GM18517 (cell line): Measurements from ENCODE around the gene SLC17A8.

Experiments used
- ATAC-seq: cut with Tn5 transposase; IDR thresholded peaks from one replicate; pipeline ENCODE4 v1.9.1; 2021; ENCODE audit warnings: mild to moderate bottlenecking, moderate library complexity; ENCODE audit not compliant: unreplicated experiment

Gene SLC17A8

DNA sequence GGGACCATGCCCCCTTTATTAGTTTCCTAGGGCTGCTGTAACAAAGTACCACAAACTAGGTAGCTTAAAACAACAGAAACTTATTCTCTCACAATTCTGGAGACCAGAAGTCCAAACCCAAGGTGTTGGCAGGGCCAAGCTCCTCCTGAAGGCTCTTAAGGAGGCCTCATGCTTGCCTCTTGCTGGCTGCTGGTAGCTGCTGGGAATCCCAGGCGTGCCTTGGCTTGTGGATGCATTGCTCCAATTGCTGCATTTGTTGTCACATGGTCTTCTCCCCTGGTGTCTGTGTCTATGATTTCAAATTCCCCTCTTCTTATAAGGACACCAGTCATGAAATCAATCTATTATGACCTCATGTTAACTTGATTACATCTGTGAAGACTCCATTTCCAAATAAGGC is 11.2 kb downstream of the SLC17A8 start:
- no peak for ATAC-seq

DNA sequence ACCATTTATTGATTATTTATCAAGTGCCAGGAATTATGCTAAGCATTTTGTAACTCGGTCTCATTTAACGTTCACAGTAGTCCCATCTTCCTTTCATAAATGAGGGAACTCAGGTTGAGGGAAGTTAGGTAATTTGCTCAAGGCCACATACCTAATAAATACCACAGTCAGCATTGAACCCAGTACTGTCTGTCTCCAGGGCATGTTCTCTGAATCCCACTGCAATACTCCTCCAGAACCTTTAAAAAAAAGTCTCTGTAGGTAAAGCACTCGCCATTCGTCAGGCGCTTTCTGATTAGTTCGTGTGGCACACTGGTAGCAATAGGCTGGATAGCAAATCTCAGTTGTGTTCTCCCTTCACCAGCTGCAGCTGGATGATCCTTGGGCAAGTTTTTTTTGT is 14.3 kb downstream of the SLC17A8 start:
- ATAC-seq = no peak

DNA sequence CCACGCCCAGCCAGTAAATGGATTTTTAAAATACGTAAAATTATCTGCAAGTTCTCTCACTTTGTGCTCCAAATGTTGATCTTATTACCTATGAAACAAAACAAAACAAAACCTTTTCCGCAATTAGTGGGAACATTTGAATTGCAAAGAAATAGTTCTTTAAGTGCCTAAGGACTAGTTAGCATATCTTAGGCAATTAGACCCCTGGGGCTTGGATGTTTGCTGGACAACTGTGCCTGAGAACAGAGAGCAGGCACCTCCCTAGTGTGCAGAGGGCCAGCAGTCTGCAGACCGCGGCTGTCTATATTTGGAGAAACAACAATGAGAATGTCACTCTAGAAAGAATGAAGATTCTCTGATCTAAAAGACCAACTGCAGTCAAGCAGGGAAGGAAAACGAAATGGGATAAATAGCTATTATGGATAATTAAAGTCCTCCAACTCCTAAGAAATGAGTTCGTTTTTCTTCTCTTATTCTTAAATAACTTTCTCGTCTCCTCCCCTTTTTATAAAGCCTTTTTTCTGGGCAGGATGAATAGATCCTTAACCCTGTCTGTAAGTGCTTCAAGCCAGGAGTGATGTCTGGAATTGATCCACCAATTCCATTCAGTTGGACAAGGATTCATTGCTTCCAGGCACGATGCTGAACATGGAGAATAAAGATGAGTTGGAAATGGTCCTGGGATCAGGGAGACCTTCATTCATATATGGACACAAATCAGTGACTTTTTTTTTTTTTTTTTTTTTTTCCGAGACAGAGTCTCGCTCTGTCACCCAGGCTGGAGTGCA is 16.2 kb downstream of the SLC17A8 start:
- ATAC-seq = no peak

DNA sequence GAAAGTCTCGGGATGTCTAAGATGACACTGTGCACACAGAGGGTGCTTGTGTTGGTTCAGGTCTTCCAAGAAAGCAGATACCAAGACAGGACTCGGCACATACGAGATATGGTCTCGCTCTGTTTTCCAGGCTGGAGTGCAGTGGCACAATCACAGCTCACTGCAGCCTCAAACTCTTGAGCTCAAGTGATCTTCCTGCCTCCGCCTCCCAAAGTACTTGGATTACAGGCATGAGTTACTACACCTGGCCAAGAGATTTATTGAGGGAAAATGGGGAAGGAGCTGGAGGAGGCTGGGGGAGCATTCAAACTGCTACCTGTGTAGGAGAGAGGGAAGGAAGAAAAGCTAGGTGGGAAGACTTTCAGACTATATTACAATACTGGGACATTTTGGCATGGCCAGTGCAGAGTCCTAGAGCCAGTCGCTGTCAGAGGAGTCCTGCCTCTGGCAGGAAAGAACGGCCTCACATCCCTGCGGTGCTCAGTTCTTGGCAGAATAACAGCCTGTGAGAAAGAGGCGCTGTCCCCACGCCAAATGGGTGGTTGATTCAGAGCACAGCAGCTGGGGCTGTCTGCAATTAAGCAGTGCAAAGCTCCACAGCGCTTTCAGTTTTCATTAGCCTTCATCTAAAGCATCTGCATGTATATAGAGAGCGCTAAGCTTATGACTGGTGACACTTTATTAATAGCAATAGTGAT is 18.3 kb downstream of the SLC17A8 start:
- no peak for ATAC-seq

DNA sequence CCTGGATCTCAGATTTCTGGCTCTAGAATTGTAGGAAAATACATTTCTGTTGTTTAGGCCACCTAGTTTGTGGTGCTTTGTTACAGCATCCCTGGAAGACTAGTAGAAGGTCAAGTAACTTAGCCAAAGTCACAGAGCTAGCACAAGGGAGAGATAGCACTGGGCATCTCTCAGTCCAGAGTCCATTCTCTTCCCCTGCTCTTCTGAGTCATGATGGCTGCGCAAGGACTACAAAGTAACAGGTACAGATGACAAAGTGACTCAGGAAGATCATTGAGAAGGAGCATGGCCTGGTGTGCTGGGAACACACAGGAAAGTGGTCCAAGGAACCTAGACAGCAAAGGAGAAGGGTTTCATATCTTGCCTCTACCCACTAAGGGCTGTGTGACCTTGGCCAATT is 19.3 kb downstream of the SLC17A8 start:
- no peak for ATAC-seq

DNA sequence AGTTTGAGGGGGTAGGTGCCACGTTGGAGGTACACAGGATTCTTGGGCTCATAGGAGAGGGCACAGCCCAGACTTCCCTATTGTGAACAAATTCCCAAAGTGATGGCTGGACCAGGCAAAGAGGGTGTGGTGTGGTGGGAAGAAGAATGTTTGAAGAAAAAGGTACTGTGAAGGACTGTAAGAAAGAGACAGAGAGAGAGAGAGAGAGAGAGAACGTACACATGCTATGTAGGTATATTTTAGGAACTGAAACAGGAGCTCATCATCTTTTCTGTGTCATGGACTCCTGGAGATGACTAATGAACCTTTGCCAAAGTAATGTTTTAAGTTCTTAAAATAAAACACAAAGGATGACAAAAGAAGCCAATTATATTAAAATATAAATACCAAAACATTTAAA is 24.5 kb downstream of the SLC17A8 start:
- no peak for ATAC-seq

DNA sequence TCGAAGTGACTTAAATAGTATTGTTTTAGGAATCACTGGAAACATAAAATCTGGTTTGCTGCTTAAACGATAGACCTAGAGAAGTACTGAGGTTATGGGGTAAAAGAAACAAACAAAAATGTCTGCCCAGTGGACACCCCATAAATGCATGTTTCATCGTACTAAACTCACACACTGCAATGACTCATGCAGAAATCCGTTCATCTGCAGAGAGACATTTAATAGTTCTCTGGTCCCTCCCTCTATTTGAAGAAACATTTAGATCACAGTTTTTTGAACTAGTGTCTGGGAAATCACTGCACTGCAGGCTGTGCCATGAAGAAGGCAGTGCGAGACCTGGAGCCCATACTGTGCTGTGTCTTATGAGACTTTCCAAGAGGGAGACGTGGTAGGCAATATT is 25.5 kb downstream of the SLC17A8 start:
- ATAC-seq = no peak

DNA sequence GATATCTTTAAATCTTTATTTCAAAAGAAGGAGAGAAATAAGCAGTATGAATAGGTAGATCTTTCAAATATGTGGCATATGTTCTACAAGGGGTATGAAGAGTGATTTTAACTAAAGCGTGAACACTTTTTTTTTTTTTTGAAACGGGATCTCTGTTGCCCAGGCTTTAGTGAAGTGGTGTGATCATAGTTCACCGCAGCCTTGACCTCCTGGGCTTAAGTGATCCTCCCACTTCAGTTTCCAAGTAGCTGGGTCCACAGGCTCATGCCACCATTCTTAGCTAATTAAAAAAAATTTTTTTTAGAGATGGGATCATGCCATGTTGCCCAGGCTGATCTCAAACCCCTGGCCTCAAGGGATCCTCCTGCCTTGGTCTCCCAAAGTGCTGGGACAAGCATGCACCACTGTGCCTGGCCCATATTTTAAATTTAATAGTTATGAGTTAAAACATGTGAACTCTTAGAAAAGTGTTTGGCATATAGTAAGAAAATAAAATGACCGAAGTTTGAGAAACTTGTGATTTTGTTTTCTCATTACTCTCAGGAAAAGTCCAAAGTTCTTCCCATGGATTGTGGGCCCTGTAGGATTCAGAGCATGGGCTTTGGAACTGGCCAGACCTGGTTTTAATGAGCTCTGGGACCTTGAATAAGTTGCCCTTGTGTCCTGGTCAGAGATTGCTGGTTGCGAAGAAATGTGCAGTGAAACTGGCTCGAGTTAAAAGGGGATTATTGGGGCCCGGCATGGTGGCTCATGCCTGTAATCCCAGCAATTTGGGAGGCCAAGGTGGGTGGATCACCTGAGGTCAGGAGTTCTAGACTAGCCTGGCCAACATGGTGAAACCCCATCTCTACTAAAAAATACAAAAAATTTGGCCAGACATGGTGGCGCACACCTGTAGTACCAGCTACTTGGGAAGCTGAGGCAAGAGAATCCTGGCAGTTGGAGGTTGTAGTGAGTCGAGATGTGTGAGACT is 27.0 kb downstream of the SLC17A8 start:
- ATAC-seq = no peak

DNA sequence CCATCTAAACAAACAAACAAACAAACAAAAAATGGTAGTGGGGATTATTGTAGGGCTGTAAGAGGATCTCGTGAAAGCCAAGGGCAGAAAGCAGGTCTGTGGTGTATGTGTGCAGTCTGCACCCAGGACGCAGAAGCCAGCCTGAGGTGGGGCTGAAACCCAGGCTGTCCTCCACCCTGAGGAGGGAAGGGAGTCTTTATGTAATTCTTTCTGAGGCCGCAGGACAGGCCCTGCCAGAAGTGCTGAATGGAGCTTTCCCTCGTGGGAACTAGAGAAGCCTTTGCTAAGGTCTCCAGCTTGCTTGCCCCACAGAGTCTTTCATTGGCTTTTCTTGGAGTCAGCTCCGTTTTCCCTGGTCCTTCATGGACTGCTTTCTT is 27.7 kb downstream of the SLC17A8 start:
- ATAC-seq = no peak

DNA sequence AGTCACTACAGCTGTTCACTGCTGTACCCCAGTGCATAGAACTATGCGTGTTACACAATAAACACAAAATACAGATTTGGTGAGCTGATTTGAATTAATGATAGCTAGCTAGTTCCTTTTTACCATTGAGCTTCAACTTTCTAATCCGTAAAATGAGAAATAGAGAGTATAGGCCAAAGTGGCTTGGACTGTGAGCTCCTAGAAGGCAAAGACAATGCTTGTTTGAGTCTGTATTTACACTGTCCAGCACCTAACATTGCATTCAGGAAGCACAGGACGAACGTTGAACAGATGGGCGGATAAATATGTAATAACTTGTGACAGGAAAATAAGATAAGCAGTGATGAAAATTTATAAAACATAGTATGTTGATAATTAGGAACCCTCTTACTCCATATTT is 31.5 kb downstream of the SLC17A8 start:
- ATAC-seq = no peak

DNA sequence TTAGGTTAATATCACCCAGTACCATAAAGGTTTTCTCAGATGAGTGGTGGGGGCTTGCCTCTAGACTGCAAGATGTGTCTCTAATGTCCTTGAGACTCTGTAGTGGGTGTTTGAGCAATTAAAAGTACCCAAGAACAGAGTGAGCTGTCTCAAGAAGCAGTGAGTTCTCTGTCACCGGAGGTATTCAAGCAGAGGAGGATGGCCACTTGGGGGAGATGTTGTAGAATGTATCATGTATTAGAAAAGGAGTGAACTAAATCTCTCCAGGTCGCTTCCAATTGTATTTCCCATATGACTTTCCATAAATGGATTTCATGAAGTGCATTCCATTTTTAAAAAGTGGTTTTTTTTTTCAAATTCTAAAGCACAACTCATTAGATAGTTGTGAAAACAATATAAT is 35.0 kb downstream of the SLC17A8 start:
- no peak for ATAC-seq

DNA sequence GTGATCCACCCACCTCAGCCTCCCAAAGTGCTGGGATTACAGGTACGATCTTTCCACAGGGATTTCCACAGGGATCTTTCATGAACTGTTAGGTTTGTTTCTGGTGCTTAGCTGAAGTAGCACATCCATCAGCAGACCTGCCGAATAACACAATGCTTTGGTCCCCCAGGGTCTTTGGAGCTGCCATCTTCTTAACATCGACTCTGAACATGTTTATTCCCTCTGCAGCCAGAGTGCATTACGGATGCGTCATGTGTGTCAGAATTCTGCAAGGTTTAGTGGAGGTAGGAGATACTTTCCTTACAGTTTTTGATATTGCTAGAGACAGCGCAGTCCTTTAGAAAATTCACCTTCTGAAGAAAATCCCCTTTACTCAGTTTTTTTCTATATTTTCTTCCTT is 36.3 kb downstream of the SLC17A8 start:
- ATAC-seq = no peak

DNA sequence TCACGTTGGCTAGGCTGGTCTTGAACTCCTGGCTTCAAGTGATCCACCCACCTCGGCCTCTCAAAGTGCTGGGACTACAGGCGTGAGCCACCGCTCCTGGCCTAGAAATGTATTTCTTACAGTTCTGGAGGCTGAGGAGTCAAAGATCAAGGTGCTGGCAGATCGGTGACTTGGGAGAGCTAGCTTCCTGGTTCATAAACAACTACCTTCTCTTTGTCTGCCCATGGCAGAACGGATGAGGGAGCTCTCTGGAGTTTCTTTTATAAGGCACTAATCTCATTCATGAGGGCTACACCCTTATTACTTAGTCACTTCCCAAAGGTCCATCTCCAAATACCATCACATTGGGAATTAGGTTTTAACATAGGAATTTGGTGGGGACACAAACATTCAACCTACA is 38.9 kb downstream of the SLC17A8 start:
- ATAC-seq = no peak

DNA sequence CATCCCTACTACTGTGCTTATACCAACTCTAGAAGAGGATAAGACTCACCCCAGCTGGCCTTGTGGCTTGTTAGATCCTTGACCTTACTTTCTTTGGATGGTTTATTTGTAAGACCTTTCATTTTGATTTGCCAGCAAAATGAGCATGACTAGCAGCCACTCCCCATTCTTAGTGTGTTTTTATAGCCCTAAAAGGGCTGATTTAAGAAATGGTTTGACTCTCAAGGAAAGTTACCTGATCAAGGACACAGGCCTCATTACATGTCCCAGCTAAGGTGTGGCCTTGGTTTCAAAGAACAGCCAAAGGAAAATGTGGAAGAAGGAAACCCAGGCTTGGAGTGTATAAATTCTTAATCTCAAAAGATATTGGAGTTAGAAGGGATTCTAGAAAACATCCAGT is 41.4 kb downstream of the SLC17A8 start:
- ATAC-seq = no peak

DNA sequence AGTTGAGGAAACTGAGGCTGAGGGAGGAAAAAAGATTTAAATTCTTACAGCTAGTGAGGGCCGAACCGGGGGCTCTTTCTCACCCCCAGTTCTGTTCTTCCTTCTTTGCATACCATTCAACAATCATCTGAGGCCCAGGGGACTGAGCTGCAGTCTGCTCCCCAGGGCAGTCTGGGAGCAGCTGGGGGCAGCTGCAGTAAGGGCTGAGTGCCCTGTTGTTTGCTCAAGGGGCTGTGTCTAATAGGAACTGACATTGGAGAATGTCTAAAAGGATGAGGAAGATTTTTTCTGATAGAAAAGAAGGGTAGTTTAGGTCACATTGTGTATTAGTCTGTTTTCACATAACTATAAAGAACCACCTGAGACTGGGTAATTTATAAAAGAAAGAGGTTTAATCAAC is 42.2 kb downstream of the SLC17A8 start:
- no peak for ATAC-seq

DNA sequence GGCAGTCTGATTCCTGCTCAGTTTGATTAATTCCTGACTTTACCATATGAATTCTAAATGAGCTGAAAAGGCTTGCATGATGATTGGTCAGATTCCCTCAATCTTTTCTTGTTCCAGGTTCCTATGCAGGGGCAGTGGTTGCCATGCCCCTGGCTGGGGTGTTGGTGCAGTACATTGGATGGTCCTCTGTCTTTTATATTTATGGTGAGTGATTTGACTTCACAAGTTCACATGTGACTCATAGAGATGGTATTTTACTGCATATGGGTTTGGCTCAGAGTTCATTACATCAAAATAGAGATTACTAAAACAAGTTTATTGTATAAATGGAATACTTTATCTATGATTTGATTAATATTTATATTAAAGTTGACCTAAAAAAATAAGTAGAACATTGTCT is 44.8 kb downstream of the SLC17A8 start:
- no peak for ATAC-seq

DNA sequence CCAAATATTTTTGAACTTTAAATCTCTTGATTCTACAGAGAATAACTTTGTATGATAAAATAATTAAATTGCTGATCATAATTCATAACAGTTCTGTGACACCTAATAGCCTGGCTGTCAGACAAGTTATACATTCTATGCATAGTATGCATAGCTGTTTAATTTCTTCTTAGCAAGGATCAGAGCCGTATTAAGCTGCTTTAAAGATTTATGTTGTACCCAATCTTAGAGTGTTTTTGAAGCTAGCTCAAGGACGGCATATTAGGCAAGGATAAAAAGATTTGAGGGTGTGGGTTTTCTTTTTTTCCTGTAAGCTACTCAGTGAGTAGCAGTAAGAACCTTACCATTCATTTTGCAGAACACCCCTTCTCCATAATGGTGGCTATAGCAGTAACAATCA is 45.9 kb downstream of the SLC17A8 start:
- no peak for ATAC-seq

DNA sequence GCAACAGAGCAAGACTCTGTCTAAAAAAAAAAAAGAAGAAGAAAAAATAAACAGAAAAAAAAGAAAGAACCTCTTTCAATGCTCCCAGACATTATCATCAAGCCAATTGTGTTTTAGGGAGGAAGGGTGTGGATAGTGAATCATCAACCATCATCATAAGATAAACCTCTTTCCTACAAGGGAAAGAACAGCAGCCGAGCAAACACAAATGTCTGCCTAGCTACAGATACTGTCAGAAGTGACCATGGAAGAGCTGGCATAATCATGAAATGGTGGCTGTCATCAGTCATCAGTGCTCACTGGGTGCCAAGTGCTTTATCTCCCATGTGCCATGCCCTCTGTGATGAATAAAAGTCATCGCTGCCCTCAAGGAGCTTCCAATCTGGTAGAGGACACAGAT is 46.6 kb downstream of the SLC17A8 start:
- ATAC-seq = no peak

DNA sequence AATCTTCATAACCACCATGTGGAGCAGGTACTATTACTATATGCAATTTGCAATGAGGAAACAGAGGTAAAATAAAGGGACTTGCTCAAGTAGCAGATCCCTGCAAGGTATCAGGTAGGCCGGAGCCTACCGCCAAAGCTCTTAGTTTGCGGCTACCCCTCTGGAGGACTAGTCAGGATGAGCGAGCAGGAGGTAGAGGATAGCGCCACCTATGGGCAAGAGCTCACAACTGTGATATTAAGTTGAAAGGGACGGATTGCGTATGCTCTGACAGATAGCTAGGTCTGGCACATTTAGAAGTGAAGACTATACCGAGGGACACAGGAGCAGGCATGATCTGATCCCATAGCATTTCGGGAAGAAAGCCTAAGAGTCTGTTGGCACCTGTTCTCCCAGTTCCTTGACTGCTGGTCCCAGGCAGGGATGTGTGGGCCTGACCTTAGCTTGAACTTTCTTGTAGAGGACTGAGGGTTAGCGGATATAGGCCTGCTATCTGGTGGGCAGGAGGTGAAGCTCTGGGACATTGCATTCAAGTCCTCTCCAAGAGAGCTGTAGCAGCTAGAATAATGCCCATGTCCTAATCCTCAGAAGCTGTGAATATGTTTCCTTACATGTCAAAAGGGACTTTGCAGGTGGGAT is 48.0 kb downstream of the SLC17A8 start:
- no peak for ATAC-seq

DNA sequence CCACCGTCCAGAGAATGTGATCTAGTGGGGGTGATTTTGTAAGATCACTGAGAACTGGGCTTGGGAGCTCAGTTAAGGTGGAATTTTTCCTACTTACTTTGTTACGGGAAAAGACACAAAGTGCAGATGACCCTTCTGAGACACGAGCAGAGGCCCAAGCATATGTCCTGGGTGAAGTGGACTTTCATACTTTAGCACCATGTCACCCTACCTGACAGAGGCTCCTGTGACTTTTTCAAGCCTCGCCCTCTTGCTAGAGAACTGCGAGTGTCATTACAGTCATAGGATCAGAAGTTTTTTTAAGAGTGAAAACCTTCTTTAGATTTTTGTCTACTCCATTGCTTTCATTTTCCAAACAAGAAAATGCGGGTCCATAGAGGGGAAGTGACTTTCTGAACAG is 56.1 kb downstream of the SLC17A8 start:
- ATAC-seq = no peak

DNA sequence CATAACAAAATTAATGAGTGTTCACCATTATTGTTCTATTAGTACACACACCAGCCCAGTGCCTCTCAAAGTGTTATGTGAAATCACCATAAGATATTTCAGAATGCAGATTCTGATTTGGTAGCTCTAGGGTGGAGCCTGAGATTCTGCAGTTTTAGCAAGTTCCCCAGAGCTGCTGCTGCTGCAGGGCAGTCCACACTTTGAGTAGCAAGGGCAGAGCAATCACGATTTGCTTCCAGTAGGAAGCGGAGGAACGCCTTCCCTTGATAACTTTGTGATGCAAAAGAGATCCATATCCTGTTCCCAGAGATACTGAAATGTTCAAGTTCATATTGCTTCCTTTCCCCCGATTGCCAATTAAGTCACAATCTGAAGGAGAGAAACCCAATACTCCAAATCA is 57.9 kb downstream of the SLC17A8 start:
- ATAC-seq = no peak
